HepG2 (cell line): ENCODE measurements around the gene ADAMTS17. TPM values are rescaled to one million over a fixed set of nuclear protein-coding genes. Genes with fewer than 3 reads are reported as not detected.

Experiments used
- ATAC-seq: fragments of 200-7000 bp; cut with Tn5 transposase; 3 replicates; pipeline ENCODE4 v1.9.1; 2020; ENCODE audit warnings: mild to moderate bottlenecking, moderate library complexity
- BruUV-seq: library from RNA; stranded (reverse); fragments of 400-500 nt; replicated peaks from 2 replicates; lab custom pipeline; 2021; lab: Mats Ljungman, UMichigan
- CTCF ChIA-PET: fragments of 300-600 bp; formaldehyde crosslinking; extraction: SDS; loops from one replicate; lab custom pipeline; 2021; ENCODE audit warnings: low total read pairs, inconsistent platforms, low intra/inter-chr PET ratio; lab: Yijun Ruan, JAX
- POLR2A ChIA-PET: fragments of 350-600 bp; sonication (Branson Sonifier 250); formaldehyde crosslinking; loops from one replicate; lab custom pipeline; 2020; ENCODE audit warnings: antibody characterized with exemption, inconsistent platforms; lab: Yijun Ruan, JAX
- DNase-seq: peaks from one replicate; pipeline ENCODE4 v3.0.0-alpha.2; 2015; ENCODE audit warnings: low spot score
- FAIRE-seq: peaks from 3 replicates; lab custom pipeline; 2011; peaks lifted over from hg19 to GRCh38; lab: Jason Lieb, UNC
- H2AFZ ChIP-seq: one replicate; pipeline ENCODE4 v1.6.1; 2011; ENCODE audit warnings: low read length, inconsistent platforms
- H3K27ac ChIP-seq: fragments of 300-600 bp; 3 replicates; pipeline ENCODE4 v1.8.0; 2011; ENCODE audit warnings: mixed run types, mild to moderate bottlenecking, mixed read lengths, low read length, inconsistent platforms; ENCODE audit not compliant: insufficient read depth; ENCODE audit errors: extremely low read length
- H3K27me3 ChIP-seq, 2 experiments: fragments of 200-600 bp in 1 of 2; 2 replicates in 1 of 2; 3 replicates in 1 of 2; pipeline versions ENCODE4 v1.6.0 to v1.8.0; 2011; ENCODE audit warnings: low read length in 2 of 2, mild to moderate bottlenecking in 2 of 2, moderate library complexity in 2 of 2, inconsistent platforms in 1 of 2; ENCODE audit not compliant: insufficient read depth in 2 of 2, control insufficient read depth in 1 of 2
- H3K36me3 ChIP-seq, 2 experiments: fragments of 200-600 bp in 1 of 2; replicated peaks in 1 of 2; 2 replicates in 1 of 2; 3 replicates in 1 of 2; pipeline versions ENCODE4 v1.5.1 to v1.8.0; 2011; ENCODE audit warnings: low read length in 2 of 2, inconsistent platforms in 1 of 2; ENCODE audit not compliant: insufficient read depth in 2 of 2, control insufficient read depth in 1 of 2
- H3K4me1 ChIP-seq: 2 replicates; pipeline ENCODE4 v1.5.1; 2012; ENCODE audit warnings: low read length, inconsistent platforms; ENCODE audit not compliant: insufficient read depth
- H3K4me2 ChIP-seq: 2 replicates; pipeline ENCODE4 v1.6.0; 2011; ENCODE audit warnings: low read depth, low read length, inconsistent platforms
- H3K4me3 ChIP-seq, 3 experiments: fragments of 200-600 bp in 1 of 3; sonication (generic), shearing (Covaris generic) in 1 of 3; replicated peaks in 1 of 3; 2 replicates each; pipeline ENCODE4 v1.5.1; 2011 to 2016; ENCODE audit warnings: low read length in 3 of 3, inconsistent platforms in 2 of 3, low read depth in 2 of 3, mild to moderate bottlenecking in 2 of 3, control low read depth in 1 of 3, mixed read lengths in 1 of 3; ENCODE audit not compliant: insufficient read depth in 1 of 3
- H3K79me2 ChIP-seq: one replicate; pipeline ENCODE4 v1.6.1; 2011; ENCODE audit warnings: low read length, inconsistent platforms; ENCODE audit not compliant: insufficient read depth
- H3K9ac ChIP-seq: 2 replicates; pipeline ENCODE4 v1.6.0; 2011; ENCODE audit warnings: mild to moderate bottlenecking, low read depth, low read length, inconsistent platforms; ENCODE audit not compliant: insufficient read depth
- H3K9me3 ChIP-seq: 2 replicates; pipeline ENCODE4 v1.5.1; 2012; ENCODE audit warnings: mild to moderate bottlenecking, low read length
- H4K20me1 ChIP-seq: 2 replicates; pipeline ENCODE4 v1.6.0; 2011; ENCODE audit warnings: inconsistent platforms, mild to moderate bottlenecking, low read length, moderate library complexity; ENCODE audit not compliant: insufficient read depth
- CC2D1A ChIP-seq: sonication (generic); formaldehyde crosslinking; IDR thresholded peaks from 2 replicates; pipeline ENCODE4 v1.8.1; 2023; ENCODE audit warnings: mild to moderate bottlenecking, missing genetic modification reagents
- CEBPZ ChIP-seq: IDR thresholded peaks from 2 replicates; pipeline ENCODE4 v1.6.1; 2012; ENCODE audit warnings: low read length, improper control_type of control experiment
- E2F1 ChIP-seq: sonication (generic); formaldehyde crosslinking; IDR thresholded peaks from 2 replicates; pipeline ENCODE4 v1.5.0; 2020; ENCODE audit warnings: missing genetic modification reagents
- GABPA ChIP-seq, 2 experiments: IDR thresholded peaks; 2 replicates each; pipeline ENCODE4 v1.6.1; 2011 to 2016; ENCODE audit warnings: low read depth in 2 of 2, low read length in 1 of 2, missing biosample characterization in 1 of 2, missing genetic modification characterization in 1 of 2
- GFI1 ChIP-seq: sonication (generic); formaldehyde crosslinking; IDR thresholded peaks from 2 replicates; pipeline ENCODE4 v1.5.0; 2020; ENCODE audit warnings: missing genetic modification reagents, mild to moderate bottlenecking, borderline replicate concordance
- HNRNPL ChIP-seq: fragments of 200-400 bp; formaldehyde crosslinking; IDR thresholded peaks from 2 replicates; pipeline ENCODE4 v1.6.1; 2017; ENCODE audit warnings: mild to moderate bottlenecking, low read depth, low read length
- HOXA7 ChIP-seq: sonication (generic); formaldehyde crosslinking; IDR thresholded peaks from 2 replicates; pipeline ENCODE4 v1.8.1; 2022; ENCODE audit warnings: mild to moderate bottlenecking, missing genetic modification reagents, moderate library complexity
- HOXD1 ChIP-seq: sonication (generic); formaldehyde crosslinking; IDR thresholded peaks from 2 replicates; pipeline ENCODE4 v1.5.0; 2020; ENCODE audit warnings: missing genetic modification reagents
- KLF15 ChIP-seq: sonication (generic); formaldehyde crosslinking; IDR thresholded peaks from 2 replicates; pipeline ENCODE4 v1.8.1; 2023; ENCODE audit warnings: borderline replicate concordance, mild to moderate bottlenecking, inconsistent platforms, missing genetic modification reagents, mixed read lengths
- PHF5A ChIP-seq: IDR thresholded peaks from one replicate; pipeline ENCODE4 v1.6.1; 2018; ENCODE audit warnings: low read depth, missing genetic modification reagents; ENCODE audit not compliant: unreplicated experiment
- POGZ ChIP-seq: sonication (generic); formaldehyde crosslinking; IDR thresholded peaks from 2 replicates; pipeline ENCODE4 v1.4.0; 2020; ENCODE audit warnings: mild to moderate bottlenecking, missing genetic modification reagents
- ZBTB21 ChIP-seq: sonication (generic); formaldehyde crosslinking; IDR thresholded peaks from 2 replicates; pipeline ENCODE4 v1.4.0; 2020; ENCODE audit warnings: missing genetic modification reagents
- ZNF180 ChIP-seq: sonication (generic); formaldehyde crosslinking; IDR thresholded peaks from 2 replicates; pipeline ENCODE4 v1.4.0; 2020; ENCODE audit warnings: low read depth, missing genetic modification reagents, borderline replicate concordance
- ZNF616 ChIP-seq: sonication (generic); formaldehyde crosslinking; IDR thresholded peaks from 2 replicates; pipeline ENCODE4 v1.5.0; 2020; ENCODE audit warnings: low read depth, mild to moderate bottlenecking, missing genetic modification reagents
- ZSCAN30 ChIP-seq: sonication (generic); formaldehyde crosslinking; IDR thresholded peaks from 2 replicates; pipeline ENCODE4 v1.5.0; 2020; ENCODE audit warnings: mild to moderate bottlenecking, missing genetic modification reagents
- WGBS: methylation state at CpG from one replicate; pipeline ENCODE4 v1.1.6; 2017; ENCODE audit warnings: low lambda C conversion rate; 5-methylcytosine and 5-hydroxymethylcytosine counted together
- in situ Hi-C: cut with HindIII; loops from 2 replicates; pipeline ENCODE4 v1.10.0; 2017; ENCODE audit warnings: low pct_unique_long_range_greater_than_20kb; ENCODE audit not compliant: extremely low pct_ligation_motif_present
- intact Hi-C: fragments of 100-400 bp; cut with micrococcal nuclease; formaldehyde crosslinking; loops from one replicate; pipeline ENCODE4 v1.10.0; 2022; ENCODE audit not compliant: unreplicated experiment
- polyA plus RNA-seq, 8 experiments: library from polyadenylated mRNA; depleted of rRNA in 3 of 8; stranded (reverse) in 7 of 8; unstranded in 1 of 8; fragments of >200 nt; fragmentation: Illumina TruSeq in 4 of 8; extraction: Trizol in 4 of 8; gene quantifications; 2 replicates each; pipeline versions ENCODE4 v1.2.1 to v1.2.3, GENCODE V29; 2011 to 2016; ENCODE audit warnings: low read depth in 4 of 8, missing spikeins in 1 of 8, mixed read lengths in 1 of 8; ENCODE audit not compliant: insufficient read depth in 1 of 8
- total RNA-seq, 5 experiments: library from RNA; depleted of rRNA; stranded (reverse); fragments of >200 nt; fragmentation: Illumina TruSeq; extraction: Trizol; gene quantifications; 2 replicates each; pipeline ENCODE4 v1.2.3, GENCODE V29; 2016; ENCODE audit warnings: low read depth in 1 of 5
- TF ChIP-seq, protein P1 (sequence below): sonication (generic); formaldehyde crosslinking; IDR thresholded peaks from 2 replicates; pipeline ENCODE4 v1.4.0; 2020; ENCODE audit warnings: missing genetic modification reagents, borderline replicate concordance

The ADAMTS17 gene
- total and polyA plus RNA-seq, 2 of the 13 experiments (the other 11 are each of a cell fraction or from before 2014, with no cell fraction given), result 0.02 to 0.04 TPM

DNA sequence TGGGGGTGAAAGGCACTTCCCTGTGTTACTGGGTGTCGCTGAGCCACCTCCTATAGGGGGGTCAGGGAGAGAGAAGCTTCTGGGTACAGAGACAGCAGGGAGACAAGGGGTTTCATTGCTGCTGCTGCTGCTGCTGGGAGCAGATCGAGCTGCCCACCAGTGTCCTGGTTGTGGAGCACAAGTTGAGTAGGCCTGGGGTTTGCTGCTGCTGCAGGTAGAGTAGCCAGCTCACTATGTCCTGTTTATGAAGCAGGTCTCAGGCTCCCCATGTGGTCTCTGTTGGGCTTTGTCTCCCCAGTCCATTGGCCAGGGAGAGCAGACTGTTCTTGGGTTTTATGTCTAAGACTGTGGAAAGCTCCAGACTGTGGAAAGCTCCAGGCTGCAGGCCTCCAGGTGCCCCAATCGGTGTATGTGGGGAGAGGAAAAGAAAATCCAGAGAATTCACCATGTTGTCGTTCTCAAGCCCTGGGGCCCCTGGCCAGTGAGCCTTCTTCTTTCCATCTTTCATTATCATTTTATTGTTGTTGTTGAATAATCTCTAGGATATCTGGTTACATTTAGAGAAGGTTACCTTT lies 157.8 kb downstream of the ADAMTS17 start:
- H3K27ac ChIP-seq, result no peak overlapping the region
- ChIA-PET POLR2A (no interaction called here), CTCF (no interaction called here)
- no peaks in the 10 kb centered on the region for H3K36me3 ChIP-seq
- no peaks in the 10 kb centered on the region for H3K9me3 ChIP-seq
- no peaks in the 10 kb centered on the region for H3K79me2 ChIP-seq
- H3K4me2 ChIP-seq, result no peak overlapping the region
- no peaks in the 10 kb centered on the region for H4K20me1 ChIP-seq
- FAIRE-seq, result no peak
- no peaks in the 10 kb centered on the region; a peak in 1 of 5 replicates for H3K27me3 ChIP-seq
- intact Hi-C loops, result no loop called here
- no peak overlapping the region for H3K4me3 ChIP-seq
- no TSS peak for BruUV-seq
- H2AFZ ChIP-seq, result no peak overlapping the region
- in situ Hi-C loops, result no loop called here
- no peak overlapping the region for H3K9ac ChIP-seq
- peaks cover 10% of the 10 kb centered on the region; the same call in 1 of the 2 replicates for H3K4me1 ChIP-seq
- 29% methylated on average over 1 of the region's 4 CpGs for WGBS
- DNase-seq, result no peak
- no peak for ATAC-seq
- no peak for TF ChIP-seq ZBTB21 (CRISPR knock-in tag)
- no peak for TF ChIP-seq HOXD1
- TF ChIP-seq GFI1 (CRISPR knock-in tag), result no peak
- TF ChIP-seq HOXA7 (CRISPR knock-in tag), result no peak
- no peak for TF ChIP-seq ZNF616 (CRISPR knock-in tag)
- no peak for TF ChIP-seq CEBPZ
- TF ChIP-seq E2F1 (CRISPR knock-in tag), result no peak
- TF ChIP-seq, protein P1, sequence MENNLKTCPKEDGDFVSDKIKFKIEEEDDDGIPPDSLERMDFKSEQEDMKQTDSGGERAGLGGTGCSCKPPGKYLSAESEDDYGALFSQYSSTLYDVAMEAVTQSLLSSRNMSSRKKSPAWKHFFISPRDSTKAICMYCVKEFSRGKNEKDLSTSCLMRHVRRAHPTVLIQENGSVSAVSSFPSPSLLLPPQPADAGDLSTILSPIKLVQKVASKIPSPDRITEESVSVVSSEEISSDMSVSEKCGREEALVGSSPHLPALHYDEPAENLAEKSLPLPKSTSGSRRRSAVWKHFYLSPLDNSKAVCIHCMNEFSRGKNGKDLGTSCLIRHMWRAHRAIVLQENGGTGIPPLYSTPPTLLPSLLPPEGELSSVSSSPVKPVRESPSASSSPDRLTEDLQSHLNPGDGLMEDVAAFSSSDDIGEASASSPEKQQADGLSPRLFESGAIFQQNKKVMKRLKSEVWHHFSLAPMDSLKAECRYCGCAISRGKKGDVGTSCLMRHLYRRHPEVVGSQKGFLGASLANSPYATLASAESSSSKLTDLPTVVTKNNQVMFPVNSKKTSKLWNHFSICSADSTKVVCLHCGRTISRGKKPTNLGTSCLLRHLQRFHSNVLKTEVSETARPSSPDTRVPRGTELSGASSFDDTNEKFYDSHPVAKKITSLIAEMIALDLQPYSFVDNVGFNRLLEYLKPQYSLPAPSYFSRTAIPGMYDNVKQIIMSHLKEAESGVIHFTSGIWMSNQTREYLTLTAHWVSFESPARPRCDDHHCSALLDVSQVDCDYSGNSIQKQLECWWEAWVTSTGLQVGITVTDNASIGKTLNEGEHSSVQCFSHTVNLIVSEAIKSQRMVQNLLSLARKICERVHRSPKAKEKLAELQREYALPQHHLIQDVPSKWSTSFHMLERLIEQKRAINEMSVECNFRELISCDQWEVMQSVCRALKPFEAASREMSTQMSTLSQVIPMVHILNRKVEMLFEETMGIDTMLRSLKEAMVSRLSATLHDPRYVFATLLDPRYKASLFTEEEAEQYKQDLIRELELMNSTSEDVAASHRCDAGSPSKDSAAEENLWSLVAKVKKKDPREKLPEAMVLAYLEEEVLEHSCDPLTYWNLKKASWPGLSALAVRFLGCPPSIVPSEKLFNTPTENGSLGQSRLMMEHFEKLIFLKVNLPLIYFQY, result no peak
- no peak for TF ChIP-seq POGZ (CRISPR knock-in tag)
- TF ChIP-seq PHF5A (CRISPR knock-in tag), result no peak
- no peak for TF ChIP-seq HNRNPL
- TF ChIP-seq ZNF180, result no peak
- no peak for TF ChIP-seq ZSCAN30 (CRISPR knock-in tag)
- TF ChIP-seq CC2D1A (CRISPR knock-in tag), result no peak
- TF ChIP-seq KLF15, result no peak
- TF ChIP-seq GABPA (IDR thresholded peaks at IDR 0.05; ENCODE audit: low read depth, low read length), result no peak
- TF ChIP-seq GABPA (CRISPR knock-in tag; IDR thresholded peaks at IDR 0.05; ENCODE audit: low read depth), result no peak
